ENCODE measurements around the gene TLDC2.
A peak's percentile ranks its signal among the peaks of the same experiment; 100 is the strongest.

TLDC2 gene

GRCh38 chr20:36908603-36909002, 32.7 kb downstream of the TLDC2 start:
- ATAC-seq (ENCODE audit: low read depth) (no peak), DNase-seq (ENCODE audit: low spot score) (no peak)
- H3K4me3 ChIP-seq (ENCODE audit: severe bottlenecking) = no peak overlapping the region
- H3K4me1 ChIP-seq (ENCODE audit: insufficient read depth, poor library complexity, severe bottlenecking) = no peaks in the 10 kb centered on the region
- no peaks in the 10 kb centered on the region for H3K9me3 ChIP-seq (ENCODE audit: severe bottlenecking)
- TF ChIP-seq, protein P1, sequence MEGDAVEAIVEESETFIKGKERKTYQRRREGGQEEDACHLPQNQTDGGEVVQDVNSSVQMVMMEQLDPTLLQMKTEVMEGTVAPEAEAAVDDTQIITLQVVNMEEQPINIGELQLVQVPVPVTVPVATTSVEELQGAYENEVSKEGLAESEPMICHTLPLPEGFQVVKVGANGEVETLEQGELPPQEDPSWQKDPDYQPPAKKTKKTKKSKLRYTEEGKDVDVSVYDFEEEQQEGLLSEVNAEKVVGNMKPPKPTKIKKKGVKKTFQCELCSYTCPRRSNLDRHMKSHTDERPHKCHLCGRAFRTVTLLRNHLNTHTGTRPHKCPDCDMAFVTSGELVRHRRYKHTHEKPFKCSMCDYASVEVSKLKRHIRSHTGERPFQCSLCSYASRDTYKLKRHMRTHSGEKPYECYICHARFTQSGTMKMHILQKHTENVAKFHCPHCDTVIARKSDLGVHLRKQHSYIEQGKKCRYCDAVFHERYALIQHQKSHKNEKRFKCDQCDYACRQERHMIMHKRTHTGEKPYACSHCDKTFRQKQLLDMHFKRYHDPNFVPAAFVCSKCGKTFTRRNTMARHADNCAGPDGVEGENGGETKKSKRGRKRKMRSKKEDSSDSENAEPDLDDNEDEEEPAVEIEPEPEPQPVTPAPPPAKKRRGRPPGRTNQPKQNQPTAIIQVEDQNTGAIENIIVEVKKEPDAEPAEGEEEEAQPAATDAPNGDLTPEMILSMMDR (IDR thresholded peaks at IDR 0.05; ENCODE audit: poor library complexity, severe bottlenecking) = no peak
- peaks cover 64% of the 10 kb centered on the region for H3K36me3 ChIP-seq (ENCODE audit: low read depth)
- no peak overlapping the region for H3K27ac ChIP-seq (ENCODE audit: poor library complexity, severe bottlenecking)
- no peaks in the 10 kb centered on the region for H3K27me3 ChIP-seq (ENCODE audit: insufficient read depth, poor library complexity, severe bottlenecking)

- H3K4me1 ChIP-seq (ENCODE audit: insufficient read depth, poor library complexity, severe bottlenecking) = no peaks in the 10 kb centered on the region
- no peak for DNase-seq (ENCODE audit: low spot score)
These were observed 40.3 kb downstream of the TLDC2 start for GRCh38 chr20:36916199-36916598.

DNA sequence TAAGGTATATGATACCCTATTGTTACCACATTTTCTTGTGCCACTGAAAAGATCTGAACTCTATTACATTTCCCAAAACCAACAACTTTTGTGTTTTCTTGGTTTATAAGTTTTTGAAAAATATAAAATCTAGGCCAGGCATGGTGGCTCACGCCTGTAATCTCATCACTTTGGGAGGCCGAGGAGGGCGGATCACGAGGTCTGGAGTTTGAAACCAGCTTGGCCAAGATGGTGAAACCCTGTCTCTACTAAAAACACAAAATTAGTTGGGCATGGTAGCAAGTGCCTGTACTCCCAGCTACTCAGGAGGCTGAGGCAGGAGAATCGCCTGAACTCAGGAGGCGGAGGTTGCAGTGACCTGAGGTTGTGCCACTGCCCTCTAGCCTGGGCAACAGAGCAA, 41.3 kb downstream of the TLDC2 start:
- TF ChIP-seq, protein P1 (IDR thresholded peaks at IDR 0.05; ENCODE audit: poor library complexity, severe bottlenecking) = no peak
- no peak for ATAC-seq (ENCODE audit: low read depth)
- H3K36me3 ChIP-seq (ENCODE audit: low read depth) = peaks cover 46% of the 10 kb centered on the region
- no peaks in the 10 kb centered on the region for H3K4me1 ChIP-seq (ENCODE audit: insufficient read depth, poor library complexity, severe bottlenecking)
- H3K9me3 ChIP-seq (ENCODE audit: severe bottlenecking) = no peaks in the 10 kb centered on the region
- DNase-seq (ENCODE audit: low spot score) = no peak
- no peak overlapping the region for H3K27ac ChIP-seq (ENCODE audit: poor library complexity, severe bottlenecking)
- H3K4me3 ChIP-seq (ENCODE audit: severe bottlenecking) = no peak overlapping the region
- no peaks in the 10 kb centered on the region for H3K27me3 ChIP-seq (ENCODE audit: insufficient read depth, poor library complexity, severe bottlenecking)

More at GRCh38 chr20:36916199-36916598, 40.3 kb downstream of the TLDC2 start:
- Histone ChIP-seq H3K36me3 (ENCODE audit: low read depth) (peaks cover 57% of the 10 kb centered on the region), H3K27me3 (ENCODE audit: insufficient read depth, poor library complexity, severe bottlenecking) (no peaks in the 10 kb centered on the region), H3K27ac (ENCODE audit: poor library complexity, severe bottlenecking) (no peak overlapping the region), H3K4me3 (ENCODE audit: severe bottlenecking) (no peak overlapping the region), H3K9me3 (ENCODE audit: severe bottlenecking) (no peaks in the 10 kb centered on the region)
- no peak for ATAC-seq (ENCODE audit: low read depth)
- TF ChIP-seq, protein P1 (IDR thresholded peaks at IDR 0.05; ENCODE audit: poor library complexity, severe bottlenecking) = no peak

DNA sequence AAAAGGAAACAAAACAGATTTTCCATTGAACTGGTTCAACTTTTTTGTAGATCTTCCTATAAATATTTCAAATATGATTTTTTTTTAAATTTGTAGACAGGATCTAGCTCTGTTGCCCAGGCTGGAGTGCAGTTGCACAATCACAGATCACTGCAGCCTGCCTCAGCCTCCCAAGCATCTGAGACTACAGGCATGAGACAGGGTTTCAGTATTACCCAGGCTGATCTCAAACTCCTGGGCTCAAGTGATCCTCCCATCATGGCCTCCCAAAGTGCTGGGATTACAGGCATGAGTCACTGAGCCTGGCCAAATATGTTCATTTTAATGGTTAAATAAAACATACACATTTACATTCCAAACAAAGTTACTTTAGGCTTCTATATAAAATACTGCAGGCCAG, 42.0 kb downstream of the TLDC2 start:
- Histone ChIP-seq H3K27ac (ENCODE audit: poor library complexity, severe bottlenecking) (no peak overlapping the region), H3K27me3 (ENCODE audit: insufficient read depth, poor library complexity, severe bottlenecking) (no peaks in the 10 kb centered on the region), H3K4me3 (ENCODE audit: severe bottlenecking) (no peak overlapping the region), H3K36me3 (ENCODE audit: low read depth) (peaks cover 45% of the 10 kb centered on the region), H3K9me3 (ENCODE audit: severe bottlenecking) (no peaks in the 10 kb centered on the region), H3K4me1 (ENCODE audit: insufficient read depth, poor library complexity, severe bottlenecking) (no peaks in the 10 kb centered on the region)
- DNase-seq (ENCODE audit: low spot score) = no peak
- TF ChIP-seq, protein P1 (IDR thresholded peaks at IDR 0.05; ENCODE audit: poor library complexity, severe bottlenecking) = no peak
- no peak for ATAC-seq (ENCODE audit: low read depth)

- DNase-seq (ENCODE audit: low spot score) (no peak), ATAC-seq (ENCODE audit: low read depth) (peak; percentile 78)
- Histone ChIP-seq H3K4me1 (ENCODE audit: insufficient read depth, poor library complexity, severe bottlenecking) (no peaks in the 10 kb centered on the region), H3K4me3 (ENCODE audit: severe bottlenecking) (no peak overlapping the region), H3K9me3 (ENCODE audit: severe bottlenecking) (no peaks in the 10 kb centered on the region), H3K27me3 (ENCODE audit: insufficient read depth, poor library complexity, severe bottlenecking) (no peaks in the 10 kb centered on the region), H3K27ac (ENCODE audit: poor library complexity, severe bottlenecking) (no peak overlapping the region), H3K36me3 (ENCODE audit: low read depth) (peaks cover 48% of the 10 kb centered on the region)
- TF ChIP-seq, protein P1 (IDR thresholded peaks at IDR 0.05; ENCODE audit: poor library complexity, severe bottlenecking) = peak; percentile 100
These were observed 43.9 kb downstream of the TLDC2 start for GRCh38 chr20:36919715-36920333.

Measured in RWPE2 (cell line).